Prostate gland (tissue), 2 donors: ENCODE data around the gene ANKRD66.

Experiments used
- CTCF ChIP-seq, 4 experiments: fragments of 200-600 bp in 2 of 4; fragments of 450-650 bp in 2 of 4; sonication (generic) in 2 of 4; IDR thresholded peaks; 1 replicate in 3 of 4; 2 replicates in 1 of 4; pipeline ENCODE4 v1.5.1; 2016 to 2019; ENCODE audit warnings: antibody characterized with exemption in 4 of 4, mild to moderate bottlenecking in 2 of 4, moderate library complexity in 2 of 4
- POLR2AphosphoS5 ChIP-seq: sonication (generic); formaldehyde crosslinking; IDR thresholded peaks from one replicate; pipeline ENCODE4 v1.6.1; 2017; ENCODE audit warnings: antibody characterized with exemption

GRCh38 chr6:46715141-46715540, 31.6 kb upstream of the ANKRD66 start:
- no peak for TF ChIP-seq POLR2AphosphoS5
- TF ChIP-seq CTCF (IDR thresholded peaks at IDR 0.05), result no peak
